PC-3 (cell line): Measurements from ENCODE around the gene TRDN. TPM values are rescaled to one million over a fixed set of nuclear protein-coding genes. Genes with fewer than 3 reads are reported as not detected.

Source experiments
- ATAC-seq: fragments of 200-7000 bp; cut with Tn5 transposase; 2 replicates; pipeline ENCODE4 v1.9.1; 2020; ENCODE audit warnings: mild to moderate bottlenecking, moderate library complexity
- BruUV-seq: library from RNA; stranded (reverse); fragments of 400-500 nt; replicated peaks from 2 replicates; lab custom pipeline; 2021; lab: Mats Ljungman, UMichigan
- CTCF ChIA-PET: fragments of 300-600 bp; sonication (Branson Sonifier 250); formaldehyde crosslinking; loops from one replicate; lab custom pipeline; 2022; ENCODE audit warnings: antibody characterized with exemption; lab: Charles Lee
- POLR2A ChIA-PET: fragments of 300-600 bp; sonication (Branson Sonifier 250); formaldehyde crosslinking; loops from one replicate; lab custom pipeline; 2022; ENCODE audit warnings: antibody characterized with exemption; ENCODE audit not compliant: unreplicated experiment; lab: Charles Lee
- DNase-seq: peaks from one replicate; pipeline ENCODE4 v3.0.0-alpha.2; 2015
- H2AFZ ChIP-seq: fragments of 300-600 bp; sonication (generic); 2 replicates; pipeline ENCODE4 v1.6.0; 2016; ENCODE audit warnings: antibody characterized with exemption, low read length
- H3F3A ChIP-seq: fragments of 300-600 bp; sonication (generic); one replicate; pipeline ENCODE4 v1.6.0; 2017; ENCODE audit warnings: antibody characterized with exemption, low read length, control low read depth, mild to moderate bottlenecking; ENCODE audit not compliant: unreplicated experiment
- H3K27ac ChIP-seq: fragments of 300-600 bp; sonication (generic); 2 replicates; pipeline ENCODE4 v1.5.1; 2016; ENCODE audit warnings: mild to moderate bottlenecking, low read length
- H3K27me3 ChIP-seq: fragments of 300-600 bp; sonication (generic); 2 replicates; pipeline ENCODE4 v1.6.1; 2016; ENCODE audit warnings: low read length, mixed read lengths
- H3K36me3 ChIP-seq: fragments of 300-600 bp; sonication (generic); 2 replicates; pipeline ENCODE4 v1.6.1; 2016; ENCODE audit warnings: low read depth, mixed run types, low read length, mixed read lengths
- H3K4me1 ChIP-seq: fragments of 300-600 bp; sonication (generic); 2 replicates; pipeline ENCODE4 v1.5.1; 2016; ENCODE audit warnings: low read length; ENCODE audit not compliant: insufficient read depth
- H3K4me2 ChIP-seq: fragments of 300-600 bp; sonication (generic); 2 replicates; pipeline ENCODE4 v1.6.0; 2016; ENCODE audit warnings: low read length
- H3K4me3 ChIP-seq: fragments of 300-600 bp; sonication (generic); 2 replicates; pipeline ENCODE4 v1.5.1; 2016; ENCODE audit warnings: mild to moderate bottlenecking, low read length, mixed read lengths
- H3K79me2 ChIP-seq: fragments of 300-600 bp; sonication (generic); 2 replicates; pipeline ENCODE4 v1.6.1; 2017; ENCODE audit warnings: low read length, mixed read lengths
- H3K9ac ChIP-seq: fragments of 300-600 bp; sonication (generic); 2 replicates; pipeline ENCODE4 v1.6.0; 2016; ENCODE audit warnings: mild to moderate bottlenecking, low read length
- H3K9me2 ChIP-seq: fragments of 300-600 bp; sonication (generic); replicated peaks from 2 replicates; pipeline ENCODE4 v1.6.1; 2016; ENCODE audit warnings: mixed run types, low read length, mixed read lengths
- H3K9me3 ChIP-seq: fragments of 300-600 bp; sonication (generic); 2 replicates; pipeline ENCODE4 v1.6.1; 2016; ENCODE audit warnings: low read length, mixed read lengths
- H4K20me1 ChIP-seq: fragments of 300-600 bp; sonication (generic); 2 replicates; pipeline ENCODE4 v1.6.1; 2016; ENCODE audit warnings: low read length, mixed read lengths
- EZH2 ChIP-seq: fragments of 300-600 bp; sonication (generic); IDR thresholded peaks from one replicate; pipeline ENCODE4 v1.6.1; 2017; ENCODE audit warnings: antibody characterized with exemption, mild to moderate bottlenecking, low read length; ENCODE audit not compliant: unreplicated experiment
- EZH2phosphoT487 ChIP-seq: fragments of 300-600 bp; sonication (generic); IDR thresholded peaks from 2 replicates; pipeline ENCODE4 v1.6.1; 2018; ENCODE audit warnings: mild to moderate bottlenecking, antibody characterized with exemption, low read length, borderline replicate concordance
- intact Hi-C: fragments of 100-400 bp; cut with micrococcal nuclease; formaldehyde crosslinking; loops from 2 replicates; pipeline ENCODE4 v1.9.0; 2023
- total RNA-seq: library from RNA; depleted of rRNA; stranded (reverse); fragments of >200 nt; gene quantifications from 2 replicates; pipeline ENCODE4 v1.2.3, GENCODE V29; 2014
- TF ChIP-seq, protein P1 (sequence below): fragments of 300-600 bp; sonication (generic); conservative IDR thresholded peaks from 2 replicates; pipeline ENCODE4 v1.5.1; 2017; ENCODE audit warnings: antibody characterized with exemption, low read depth, mild to moderate bottlenecking, low read length

Gene TRDN
- total RNA-seq, 1 experiment from 2014 or later, result not detected

DNA sequence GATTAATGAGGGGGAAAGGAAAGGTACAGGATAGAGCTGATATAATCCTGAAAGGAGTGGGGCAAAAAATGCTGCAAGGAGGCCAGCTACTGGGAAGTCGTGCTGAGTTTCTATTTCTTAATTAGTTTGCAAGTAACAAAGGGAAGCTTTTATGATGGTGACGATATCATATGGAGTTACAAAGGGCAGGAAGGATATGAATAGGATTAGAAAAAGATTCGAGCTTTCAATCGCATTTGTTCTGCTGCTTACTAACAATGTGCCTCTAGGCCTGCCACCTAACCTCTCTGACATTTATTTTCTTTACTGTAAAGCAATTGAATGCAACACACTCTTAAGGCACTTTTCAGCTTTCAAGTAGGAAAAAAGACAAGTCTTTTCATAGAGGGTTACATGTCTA, 421.5 kb downstream of the TRDN start:
- intact Hi-C loops, result no loop called here
- no peak overlapping the region for H3K27ac ChIP-seq
- ATAC-seq (no peak), DNase-seq (no peak)
- no TSS peak for BruUV-seq
- no peaks in the 10 kb centered on the region for H3F3A ChIP-seq
- no peaks in the 10 kb centered on the region for H4K20me1 ChIP-seq
- H3K4me1 ChIP-seq, result no peaks in the 10 kb centered on the region
- no peaks in the 10 kb centered on the region for H3K27me3 ChIP-seq
- no peaks in the 10 kb centered on the region for H3K79me2 ChIP-seq
- CTCF ChIA-PET, result no interaction called here
- no peaks in the 10 kb centered on the region for H3K9me2 ChIP-seq
- H3K4me3 ChIP-seq, result no peak overlapping the region
- H3K36me3 ChIP-seq, result no peaks in the 10 kb centered on the region
- H2AFZ ChIP-seq, result no peak overlapping the region
- H3K9ac ChIP-seq, result no peak overlapping the region
- H3K9me3 ChIP-seq, result no peaks in the 10 kb centered on the region
- POLR2A ChIA-PET, result no interaction called here
- TF ChIP-seq, protein P1, sequence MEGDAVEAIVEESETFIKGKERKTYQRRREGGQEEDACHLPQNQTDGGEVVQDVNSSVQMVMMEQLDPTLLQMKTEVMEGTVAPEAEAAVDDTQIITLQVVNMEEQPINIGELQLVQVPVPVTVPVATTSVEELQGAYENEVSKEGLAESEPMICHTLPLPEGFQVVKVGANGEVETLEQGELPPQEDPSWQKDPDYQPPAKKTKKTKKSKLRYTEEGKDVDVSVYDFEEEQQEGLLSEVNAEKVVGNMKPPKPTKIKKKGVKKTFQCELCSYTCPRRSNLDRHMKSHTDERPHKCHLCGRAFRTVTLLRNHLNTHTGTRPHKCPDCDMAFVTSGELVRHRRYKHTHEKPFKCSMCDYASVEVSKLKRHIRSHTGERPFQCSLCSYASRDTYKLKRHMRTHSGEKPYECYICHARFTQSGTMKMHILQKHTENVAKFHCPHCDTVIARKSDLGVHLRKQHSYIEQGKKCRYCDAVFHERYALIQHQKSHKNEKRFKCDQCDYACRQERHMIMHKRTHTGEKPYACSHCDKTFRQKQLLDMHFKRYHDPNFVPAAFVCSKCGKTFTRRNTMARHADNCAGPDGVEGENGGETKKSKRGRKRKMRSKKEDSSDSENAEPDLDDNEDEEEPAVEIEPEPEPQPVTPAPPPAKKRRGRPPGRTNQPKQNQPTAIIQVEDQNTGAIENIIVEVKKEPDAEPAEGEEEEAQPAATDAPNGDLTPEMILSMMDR, result no peak
- no peak for TF ChIP-seq EZH2phosphoT487
- no peak for TF ChIP-seq EZH2
- H3K4me2 ChIP-seq, result no peak overlapping the region

DNA sequence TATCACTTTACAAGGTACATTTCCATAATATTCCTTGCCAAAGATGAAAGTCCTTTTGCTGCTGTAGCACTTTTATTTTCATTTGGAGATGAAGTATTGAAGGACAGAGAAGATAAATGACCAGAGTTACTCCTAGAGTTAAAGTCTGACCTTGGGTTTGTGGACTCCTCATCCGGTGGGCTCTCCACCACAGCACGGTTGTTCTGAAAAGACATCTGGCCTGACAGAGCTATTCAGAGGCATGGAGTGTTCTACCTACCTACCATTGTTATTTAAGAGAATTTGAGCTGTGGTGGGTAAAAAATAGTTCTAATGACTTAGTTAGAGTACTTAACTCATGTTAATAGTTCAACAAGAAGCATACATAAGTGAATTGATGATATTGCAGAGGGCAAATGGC, 422.3 kb downstream of the TRDN start:
- no peaks in the 10 kb centered on the region for H3K9me2 ChIP-seq
- intact Hi-C loops, result no loop called here
- POLR2A ChIA-PET, result no interaction called here
- H3K9me3 ChIP-seq, result no peaks in the 10 kb centered on the region
- H3K27me3 ChIP-seq, result no peaks in the 10 kb centered on the region
- DNase-seq, result no peak
- CTCF ChIA-PET, result no interaction called here
- no peaks in the 10 kb centered on the region for H4K20me1 ChIP-seq
- H2AFZ ChIP-seq, result no peak overlapping the region
- H3K79me2 ChIP-seq, result no peaks in the 10 kb centered on the region
- H3K4me1 ChIP-seq, result no peaks in the 10 kb centered on the region
- H3K4me2 ChIP-seq, result no peak overlapping the region
- BruUV-seq, result no TSS peak
- H3F3A ChIP-seq, result no peaks in the 10 kb centered on the region
- no peak overlapping the region for H3K4me3 ChIP-seq
- H3K9ac ChIP-seq, result no peak overlapping the region
- no peak overlapping the region for H3K27ac ChIP-seq
- H3K36me3 ChIP-seq, result no peaks in the 10 kb centered on the region
- TF ChIP-seq EZH2, result no peak
- no peak for TF ChIP-seq EZH2phosphoT487
- ATAC-seq, result no peak

DNA sequence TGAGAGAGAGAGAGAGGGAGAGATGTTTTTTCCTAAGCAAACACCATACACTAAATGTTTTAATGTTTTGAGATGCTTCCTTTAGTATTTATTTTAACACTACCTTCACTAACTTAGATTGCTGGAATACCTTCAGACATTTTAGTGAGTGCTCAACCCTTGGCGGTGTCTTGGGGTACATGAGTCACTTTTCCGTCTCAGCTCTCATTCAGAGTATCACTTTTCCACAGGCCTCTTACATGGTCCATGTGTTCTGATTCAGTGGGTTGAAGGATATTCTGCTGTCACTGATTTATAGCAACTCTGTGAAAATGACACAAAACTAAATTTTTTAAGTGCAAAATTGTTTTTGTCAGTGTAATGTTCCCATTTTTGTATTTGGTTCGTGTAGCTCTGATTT, 422.8 kb downstream of the TRDN start:
- no peak for ATAC-seq
- intact Hi-C loops, result no loop called here

More for the DNA sequence above, 422.8 kb downstream of the TRDN start:
- no peak overlapping the region for H3K9ac ChIP-seq
- no peaks in the 10 kb centered on the region for H3K9me2 ChIP-seq
- H3F3A ChIP-seq, result no peaks in the 10 kb centered on the region
- TF ChIP-seq EZH2phosphoT487, result no peak
- TF ChIP-seq EZH2, result no peak
- TF ChIP-seq, protein P1, result no peak
- H3K9me3 ChIP-seq, result no peaks in the 10 kb centered on the region
- H3K36me3 ChIP-seq, result no peaks in the 10 kb centered on the region
- no peak overlapping the region for H3K4me3 ChIP-seq
- H4K20me1 ChIP-seq, result no peaks in the 10 kb centered on the region
- ChIA-PET POLR2A (no interaction called here), CTCF (no interaction called here)
- BruUV-seq, result no TSS peak
- no peaks in the 10 kb centered on the region for H3K27me3 ChIP-seq
- H3K4me1 ChIP-seq, result no peaks in the 10 kb centered on the region
- no peak overlapping the region for H3K27ac ChIP-seq
- H3K79me2 ChIP-seq, result no peaks in the 10 kb centered on the region
- DNase-seq, result no peak
- H2AFZ ChIP-seq, result no peak overlapping the region
- H3K4me2 ChIP-seq, result no peak overlapping the region
